Mesothelial cell of epicardium (in vitro differentiated cells): ENCODE results near the gene VPS54. TPM values are rescaled to one million over a fixed set of nuclear protein-coding genes. Genes with fewer than 3 reads are reported as not detected.

Experiments used
- DNase-seq, 2 experiments: peaks; one replicate each; pipeline ENCODE4 v3.0.0; 2021; ENCODE audit warnings: low spot score in 2 of 2; ENCODE audit not compliant: unreplicated experiment in 2 of 2
- H3K27ac Mint-ChIP-seq: 2 replicates; pipeline ENCODE4 v1.8.0; 2021; ENCODE audit warnings: mixed read lengths
- H3K27me3 Mint-ChIP-seq: 2 replicates; pipeline ENCODE4 v1.8.0; 2021; ENCODE audit warnings: low read depth, mixed read lengths
- H3K36me3 Mint-ChIP-seq: 2 replicates; pipeline ENCODE4 v1.8.0; 2021; ENCODE audit warnings: mixed read lengths
- H3K4me1 Mint-ChIP-seq: 2 replicates; pipeline ENCODE4 v1.8.0; 2021; ENCODE audit warnings: mixed read lengths
- H3K4me3 Mint-ChIP-seq: 2 replicates; pipeline ENCODE4 v1.8.0; 2021; ENCODE audit warnings: mild to moderate bottlenecking, moderate library complexity, mixed read lengths
- H3K9me3 Mint-ChIP-seq: 2 replicates; pipeline ENCODE4 v1.8.0; 2021; ENCODE audit warnings: mixed read lengths
- total RNA-seq: library from RNA; stranded (reverse); gene quantifications from 3 replicates; pipeline ENCODE4 v1.2.1, GENCODE V29; 2021
- TF ChIP-seq, protein P1 (sequence below): fragments of 200-600 bp; sonication (generic); IDR thresholded peaks from one replicate; pipeline ENCODE4 v1.5.0; 2021; ENCODE audit warnings: antibody characterized with exemption; ENCODE audit not compliant: unreplicated experiment

The VPS54 gene
- total RNA-seq, 1 donor from 2014 or later = 35.4 TPM

DNA sequence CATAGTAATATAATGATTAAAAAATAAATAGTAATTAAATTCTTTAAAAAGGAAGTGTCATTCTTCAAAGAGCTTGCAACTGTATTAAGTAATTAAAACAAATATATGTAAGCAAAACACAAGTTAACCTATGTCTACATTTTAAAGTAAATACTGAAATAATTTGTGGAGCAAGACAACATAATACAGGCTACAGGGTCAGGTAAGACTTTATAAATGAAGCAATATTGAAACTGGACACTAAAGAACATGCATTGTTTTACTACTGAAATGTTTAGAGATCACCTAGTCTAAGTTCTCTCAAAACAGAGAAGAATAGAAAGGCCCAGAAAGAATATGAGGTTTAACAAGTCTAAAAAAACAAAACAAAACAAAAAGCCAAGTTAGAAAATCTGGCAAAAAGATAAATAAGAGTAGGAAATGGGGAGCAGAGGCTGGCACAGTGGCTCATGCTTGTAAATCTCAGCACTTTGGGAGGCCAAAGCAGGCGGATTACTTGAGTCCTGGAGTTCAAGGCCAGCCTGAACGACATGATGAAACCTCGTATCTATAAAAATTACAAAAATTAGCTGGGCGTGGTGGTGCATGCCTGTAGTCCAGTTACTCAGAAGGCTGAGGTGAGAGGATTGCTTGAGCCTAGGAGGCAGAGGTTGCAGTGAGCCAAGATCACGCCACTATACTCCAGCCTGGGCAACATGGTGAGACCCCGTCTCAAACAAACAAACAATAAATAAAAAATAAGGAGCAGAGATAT lies 34.4 kb downstream of the VPS54 start:
- peaks cover 24% of the 10 kb centered on the region for H3K9me3 Mint-ChIP-seq
- H3K4me3 Mint-ChIP-seq = no peak overlapping the region
- peaks cover 39% of the 10 kb centered on the region for H3K36me3 Mint-ChIP-seq
- DNase-seq = no peak
- H3K27ac Mint-ChIP-seq = peak overlapping the region; percentile 47
- TF ChIP-seq, protein P1, sequence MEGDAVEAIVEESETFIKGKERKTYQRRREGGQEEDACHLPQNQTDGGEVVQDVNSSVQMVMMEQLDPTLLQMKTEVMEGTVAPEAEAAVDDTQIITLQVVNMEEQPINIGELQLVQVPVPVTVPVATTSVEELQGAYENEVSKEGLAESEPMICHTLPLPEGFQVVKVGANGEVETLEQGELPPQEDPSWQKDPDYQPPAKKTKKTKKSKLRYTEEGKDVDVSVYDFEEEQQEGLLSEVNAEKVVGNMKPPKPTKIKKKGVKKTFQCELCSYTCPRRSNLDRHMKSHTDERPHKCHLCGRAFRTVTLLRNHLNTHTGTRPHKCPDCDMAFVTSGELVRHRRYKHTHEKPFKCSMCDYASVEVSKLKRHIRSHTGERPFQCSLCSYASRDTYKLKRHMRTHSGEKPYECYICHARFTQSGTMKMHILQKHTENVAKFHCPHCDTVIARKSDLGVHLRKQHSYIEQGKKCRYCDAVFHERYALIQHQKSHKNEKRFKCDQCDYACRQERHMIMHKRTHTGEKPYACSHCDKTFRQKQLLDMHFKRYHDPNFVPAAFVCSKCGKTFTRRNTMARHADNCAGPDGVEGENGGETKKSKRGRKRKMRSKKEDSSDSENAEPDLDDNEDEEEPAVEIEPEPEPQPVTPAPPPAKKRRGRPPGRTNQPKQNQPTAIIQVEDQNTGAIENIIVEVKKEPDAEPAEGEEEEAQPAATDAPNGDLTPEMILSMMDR = no peak
- H3K4me1 Mint-ChIP-seq = peaks cover 9% of the 10 kb centered on the region
- no peaks in the 10 kb centered on the region for H3K27me3 Mint-ChIP-seq

DNA sequence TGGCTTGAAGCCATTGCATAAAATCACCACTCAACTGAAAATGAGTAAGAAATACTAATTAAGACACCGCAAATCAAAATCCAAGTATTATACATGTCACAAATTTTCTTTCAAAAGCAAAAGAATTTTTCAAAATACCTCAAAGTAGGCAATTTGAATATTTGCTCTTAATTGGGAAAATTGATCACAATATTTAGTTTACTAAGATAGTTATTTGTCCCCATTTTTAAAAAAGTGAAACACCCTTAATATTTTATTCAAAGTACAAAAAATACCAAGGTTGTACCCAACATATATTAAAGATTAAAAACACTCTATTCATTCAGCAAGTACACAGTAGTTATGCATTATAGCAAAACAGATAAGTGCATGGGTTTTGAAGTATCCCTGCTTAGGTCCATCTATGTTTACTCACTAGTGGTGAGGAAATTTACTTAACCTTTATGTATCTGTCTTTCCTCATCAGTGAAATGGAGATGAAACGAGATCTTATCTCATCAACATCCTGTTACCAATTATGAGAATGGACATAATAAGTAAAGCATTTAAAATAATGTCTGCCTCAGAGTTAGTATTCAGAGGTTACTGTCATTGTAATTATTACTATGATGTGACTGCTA lies 35.1 kb downstream of the VPS54 start:
- H3K27me3 Mint-ChIP-seq = no peaks in the 10 kb centered on the region
- no peak overlapping the region for H3K27ac Mint-ChIP-seq
- peaks cover 9% of the 10 kb centered on the region for H3K4me1 Mint-ChIP-seq
- TF ChIP-seq, protein P1 = no peak
- peaks cover 19% of the 10 kb centered on the region for H3K9me3 Mint-ChIP-seq
- peaks cover 39% of the 10 kb centered on the region for H3K36me3 Mint-ChIP-seq
- H3K4me3 Mint-ChIP-seq = no peak overlapping the region
- no peak for DNase-seq

DNA sequence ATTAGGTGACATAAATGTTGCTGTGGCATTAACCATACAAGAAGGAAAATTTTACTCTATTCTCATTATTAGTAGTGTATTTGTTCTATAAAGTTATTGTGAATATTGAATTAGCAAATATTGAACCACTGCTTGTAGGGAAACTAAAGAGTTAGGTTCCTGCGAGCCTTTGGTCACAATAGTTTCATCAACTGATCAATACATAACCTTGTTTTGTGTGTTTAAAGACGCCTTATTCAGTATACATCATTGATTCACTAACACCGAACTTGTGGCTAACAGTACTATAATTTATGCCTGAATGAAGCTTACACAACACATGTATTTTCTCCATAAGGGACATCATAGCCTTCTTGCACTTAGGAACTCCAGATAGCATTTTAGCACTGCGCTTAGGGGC lies 36.9 kb downstream of the VPS54 start:
- H3K27me3 Mint-ChIP-seq = no peaks in the 10 kb centered on the region
- H3K27ac Mint-ChIP-seq = no peak overlapping the region

DNA sequence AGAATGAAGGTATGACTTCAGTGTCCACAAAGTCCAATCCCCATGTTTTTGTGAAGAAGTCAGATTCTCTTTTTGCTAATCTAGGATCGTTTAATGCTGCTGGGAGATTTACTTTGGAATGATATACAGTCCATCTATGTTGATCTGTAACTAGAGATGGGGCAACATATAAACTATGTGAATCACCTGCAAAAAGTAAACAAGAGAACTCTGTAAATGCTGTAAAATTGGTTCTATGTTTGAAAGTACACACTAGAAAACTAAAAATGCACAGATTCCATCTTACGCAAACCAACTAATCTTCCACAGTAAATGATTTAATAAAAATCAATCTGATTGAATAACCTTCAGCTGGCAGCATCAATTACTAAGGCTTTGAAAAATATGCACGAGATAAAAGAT lies 37.5 kb downstream of the VPS54 start:
- H3K4me3 Mint-ChIP-seq = no peak overlapping the region
- no peaks in the 10 kb centered on the region for H3K27me3 Mint-ChIP-seq
- H3K9me3 Mint-ChIP-seq = peaks cover 14% of the 10 kb centered on the region
- TF ChIP-seq, protein P1 = no peak
- H3K4me1 Mint-ChIP-seq = peaks cover 9% of the 10 kb centered on the region
- no peak overlapping the region for H3K27ac Mint-ChIP-seq
- peaks cover 48% of the 10 kb centered on the region for H3K36me3 Mint-ChIP-seq
- no peak for DNase-seq

More for the DNA sequence above, 36.9 kb downstream of the VPS54 start:
- Mint-ChIP-seq H3K4me1 (peaks cover 9% of the 10 kb centered on the region), H3K36me3 (peaks cover 44% of the 10 kb centered on the region), H3K4me3 (no peak overlapping the region), H3K9me3 (peaks cover 12% of the 10 kb centered on the region)
- TF ChIP-seq, protein P1 = no peak
- DNase-seq = no peak

DNA sequence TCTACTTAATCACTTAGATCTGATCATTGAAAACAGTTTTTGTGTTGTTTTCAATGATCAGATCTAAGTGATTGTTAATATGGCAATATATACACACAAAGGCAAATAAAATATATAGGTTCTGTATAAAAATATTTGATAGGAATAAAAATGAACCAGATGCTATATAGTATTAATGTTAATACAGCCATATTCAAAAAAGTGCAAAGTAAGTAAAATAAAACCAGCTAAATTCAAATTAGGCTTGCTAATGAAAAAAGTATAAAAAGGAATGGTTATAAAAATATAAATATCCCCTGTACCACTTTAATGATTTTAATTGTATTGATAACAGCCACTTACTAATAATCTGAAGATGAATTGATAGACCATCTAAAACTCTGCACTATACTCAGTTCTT lies 38.4 kb downstream of the VPS54 start:
- H3K36me3 Mint-ChIP-seq = peaks cover 54% of the 10 kb centered on the region
- H3K4me1 Mint-ChIP-seq = peaks cover 6% of the 10 kb centered on the region
- H3K27me3 Mint-ChIP-seq = no peaks in the 10 kb centered on the region

More for the DNA sequence above, 38.4 kb downstream of the VPS54 start:
- TF ChIP-seq, protein P1 = no peak
- DNase-seq = no peak
- H3K4me3 Mint-ChIP-seq = no peak overlapping the region
- no peak overlapping the region for H3K27ac Mint-ChIP-seq
- H3K9me3 Mint-ChIP-seq = peaks cover 14% of the 10 kb centered on the region
